ENCODE data around the gene BSDC1. TPM values are rescaled to one million over a fixed set of nuclear protein-coding genes. Genes with fewer than 3 reads are reported as not detected.

The BSDC1 gene
- total and polyA plus RNA-seq, 2 of the 13 experiments (the other 11 are each of a cell fraction or from before 2014, with no cell fraction given): 40.3 to 64.2 TPM

- TF ChIP-seq PAXIP1 (CRISPR knock-in tag; conservative IDR thresholded peaks at IDR 0.05) (0 out of 2 replicates have a peak, but pooled peaks have one; percentile 23), ESRRA (CRISPR knock-in tag; IDR thresholded peaks at IDR 0.05; ENCODE audit: low read depth) (peak; percentile 100), ZBTB33 (CRISPR knock-in tag; IDR thresholded peaks at IDR 0.05) (peak; percentile 23; the same call in 1 of the 2 replicates), HBP1 (CRISPR knock-in tag; IDR thresholded peaks at IDR 0.05; ENCODE audit: low read depth) (0 out of 2 replicates have a peak, but pooled peaks have one; percentile 55), PBX2 (CRISPR knock-in tag; IDR thresholded peaks at IDR 0.05) (peak; percentile 65), PHF5A (CRISPR knock-in tag; IDR thresholded peaks at IDR 0.05; ENCODE audit: low read depth, unreplicated experiment) (peak; percentile 41), HNF4A (CRISPR knock-in tag; IDR thresholded peaks at IDR 0.05) (peak; percentile 24; the same call in 1 of the 2 replicates), ZSCAN29 (CRISPR knock-in tag; conservative IDR thresholded peaks at IDR 0.05) (no peak), ZNF580 (CRISPR knock-in tag; IDR thresholded peaks at IDR 0.05; ENCODE audit: borderline replicate concordance, low read depth) (0 out of 2 replicates have a peak, but pooled peaks have one; percentile 41), MNT (IDR thresholded peaks at IDR 0.05) (peak; percentile 70), GATAD1 (CRISPR knock-in tag; IDR thresholded peaks at IDR 0.05) (peak; percentile 57; the same call in 1 of the 2 replicates), GATAD2A (CRISPR knock-in tag; IDR thresholded peaks at IDR 0.05) (peak; percentile 52; the same call in 1 of the 2 replicates), MIER2 (CRISPR knock-in tag; IDR thresholded peaks at IDR 0.05) (peak; percentile 77; the same call in 1 of the 2 replicates), ZNF350 (CRISPR knock-in tag; IDR thresholded peaks at IDR 0.05; ENCODE audit: borderline replicate concordance, low read depth) (0 out of 2 replicates have a peak, but pooled peaks have one; percentile 17), KDM3A (CRISPR knock-in tag; IDR thresholded peaks at IDR 0.05; ENCODE audit: low read depth) (peak; percentile 26; the same call in 1 of the 2 replicates)
Measured at GRCh38 chr1:32413507-32414185, 19.4 kb upstream of the BSDC1 start (continued).

Data from HepG2 (cell line).